Upper lobe of right lung (tissue), 1 donor: Measurements from ENCODE around the gene AIPL1. TPM values are rescaled to one million over a fixed set of nuclear protein-coding genes. Genes with fewer than 3 reads are reported as not detected.

Experiments used
- ATAC-seq: fragments of 200-7000 bp; cut with Tn5 transposase; one replicate; pipeline ENCODE4 v1.9.1; 2020; ENCODE audit warnings: mild to moderate bottlenecking, moderate library complexity
- DNase-seq: peaks from one replicate; pipeline ENCODE4 v3.0.0-alpha.2; 2020
- H3K27ac ChIP-seq: fragments of 200-600 bp; one replicate; pipeline ENCODE4 v1.8.0; 2022
- H3K27me3 ChIP-seq: fragments of 200-600 bp; one replicate; pipeline ENCODE4 v1.8.0; 2022; ENCODE audit warnings: mild to moderate bottlenecking
- H3K36me3 ChIP-seq: fragments of 200-600 bp; one replicate; pipeline ENCODE4 v1.8.0; 2022
- H3K4me1 ChIP-seq: fragments of 200-600 bp; one replicate; pipeline ENCODE4 v1.8.0; 2022
- H3K4me3 ChIP-seq: fragments of 200-600 bp; one replicate; pipeline ENCODE4 v1.8.0; 2022; ENCODE audit warnings: mild to moderate bottlenecking
- H3K9me3 ChIP-seq: fragments of 200-600 bp; one replicate; pipeline ENCODE4 v1.8.0; 2022
- intact Hi-C: fragments of 100-400 bp; cut with DNase I; formaldehyde crosslinking; loops from one replicate; pipeline ENCODE4 v1.11.0; 2022
- total RNA-seq: library from RNA; stranded (reverse); fragmentation: NEBNext Ultra II Directional; extraction: Animal tissue kit (Norgen Biotek cat#: 25700); gene quantifications from one replicate; pipeline ENCODE4 v1.2.1, GENCODE V29; 2021
- TF ChIP-seq, protein P1 (sequence below): fragments of 200-600 bp; IDR thresholded peaks from one replicate; pipeline ENCODE4 v1.8.0; 2022; ENCODE audit warnings: antibody characterized with exemption
- donor health status: DM: no; HTN: yes; CAD: no; lungs with severe emphysema.

The AIPL1 gene
- total RNA-seq, 1 donor from 2014 or later = not detected

DNA sequence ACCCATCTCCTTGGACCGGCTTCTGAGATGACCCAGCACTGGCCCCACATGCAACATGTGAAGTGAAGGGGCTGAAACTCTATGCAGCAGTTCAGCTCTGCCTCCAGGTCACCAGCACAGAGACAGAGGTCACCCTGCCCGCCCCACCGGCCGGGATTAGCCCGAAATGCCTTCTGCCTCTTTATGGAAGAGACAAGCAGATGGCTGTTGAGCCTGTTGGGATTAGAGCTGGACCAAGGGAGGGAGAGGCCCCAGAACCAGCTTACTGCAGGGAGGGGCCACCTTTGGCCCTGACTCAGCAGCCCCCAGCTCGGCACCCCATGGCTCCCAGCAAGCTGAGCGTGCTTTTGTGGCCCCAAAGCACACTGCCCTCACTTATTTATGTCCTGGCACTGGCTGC is 5.7 kb downstream of the AIPL1 start:
- DNase-seq (no peak), ATAC-seq (no peak)
- Histone ChIP-seq H3K27me3 (no peaks in the 10 kb centered on the region), H3K4me1 (no peaks in the 10 kb centered on the region), H3K36me3 (no peaks in the 10 kb centered on the region), H3K9me3 (no peaks in the 10 kb centered on the region), H3K4me3 (no peak overlapping the region), H3K27ac (no peak overlapping the region)
- intact Hi-C loops = no loop called here
- TF ChIP-seq, protein P1, sequence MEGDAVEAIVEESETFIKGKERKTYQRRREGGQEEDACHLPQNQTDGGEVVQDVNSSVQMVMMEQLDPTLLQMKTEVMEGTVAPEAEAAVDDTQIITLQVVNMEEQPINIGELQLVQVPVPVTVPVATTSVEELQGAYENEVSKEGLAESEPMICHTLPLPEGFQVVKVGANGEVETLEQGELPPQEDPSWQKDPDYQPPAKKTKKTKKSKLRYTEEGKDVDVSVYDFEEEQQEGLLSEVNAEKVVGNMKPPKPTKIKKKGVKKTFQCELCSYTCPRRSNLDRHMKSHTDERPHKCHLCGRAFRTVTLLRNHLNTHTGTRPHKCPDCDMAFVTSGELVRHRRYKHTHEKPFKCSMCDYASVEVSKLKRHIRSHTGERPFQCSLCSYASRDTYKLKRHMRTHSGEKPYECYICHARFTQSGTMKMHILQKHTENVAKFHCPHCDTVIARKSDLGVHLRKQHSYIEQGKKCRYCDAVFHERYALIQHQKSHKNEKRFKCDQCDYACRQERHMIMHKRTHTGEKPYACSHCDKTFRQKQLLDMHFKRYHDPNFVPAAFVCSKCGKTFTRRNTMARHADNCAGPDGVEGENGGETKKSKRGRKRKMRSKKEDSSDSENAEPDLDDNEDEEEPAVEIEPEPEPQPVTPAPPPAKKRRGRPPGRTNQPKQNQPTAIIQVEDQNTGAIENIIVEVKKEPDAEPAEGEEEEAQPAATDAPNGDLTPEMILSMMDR = no peak

DNA sequence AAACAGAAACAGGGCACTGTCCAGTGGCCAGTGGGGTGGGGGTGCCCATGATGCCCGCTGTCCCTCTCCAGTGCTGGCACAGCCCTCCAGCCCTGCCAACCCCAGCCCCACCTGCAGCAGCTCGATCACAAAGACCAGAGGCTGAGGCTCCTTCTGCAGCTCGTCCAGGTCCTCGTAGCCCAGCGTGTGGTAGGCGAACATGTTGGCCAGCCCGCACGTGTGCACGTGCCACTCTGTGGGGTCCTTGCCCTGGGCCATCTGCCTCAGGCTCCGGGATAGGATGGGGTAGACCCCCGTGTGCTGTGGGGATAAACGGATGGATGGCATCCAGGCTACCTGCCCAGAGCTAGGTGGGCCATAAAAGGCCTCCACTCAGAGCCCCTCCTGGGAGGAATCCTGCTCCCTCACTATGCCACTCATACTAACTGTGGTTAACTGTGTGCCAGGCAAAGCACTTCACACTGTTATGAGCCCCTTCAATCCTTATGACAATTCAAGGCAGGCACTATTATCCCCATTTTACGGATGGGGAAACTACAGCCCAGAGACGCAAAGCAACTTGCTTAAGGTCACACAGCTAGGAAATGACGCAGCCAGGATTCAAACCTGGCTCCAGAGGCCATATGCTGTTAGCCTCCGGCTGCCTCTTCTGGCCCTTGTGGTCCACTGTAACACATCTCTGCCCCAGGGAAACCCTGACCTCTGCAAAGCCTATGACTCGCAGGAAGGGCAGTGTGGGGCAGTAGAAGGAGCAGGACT is 6.5 kb downstream of the AIPL1 start:
- Histone ChIP-seq H3K27ac (no peak overlapping the region), H3K4me1 (no peaks in the 10 kb centered on the region), H3K27me3 (no peaks in the 10 kb centered on the region), H3K4me3 (no peak overlapping the region), H3K36me3 (no peaks in the 10 kb centered on the region), H3K9me3 (no peaks in the 10 kb centered on the region)
- no peak for DNase-seq
- TF ChIP-seq, protein P1 = no peak
- intact Hi-C loops = no loop called here
- ATAC-seq = no peak

DNA sequence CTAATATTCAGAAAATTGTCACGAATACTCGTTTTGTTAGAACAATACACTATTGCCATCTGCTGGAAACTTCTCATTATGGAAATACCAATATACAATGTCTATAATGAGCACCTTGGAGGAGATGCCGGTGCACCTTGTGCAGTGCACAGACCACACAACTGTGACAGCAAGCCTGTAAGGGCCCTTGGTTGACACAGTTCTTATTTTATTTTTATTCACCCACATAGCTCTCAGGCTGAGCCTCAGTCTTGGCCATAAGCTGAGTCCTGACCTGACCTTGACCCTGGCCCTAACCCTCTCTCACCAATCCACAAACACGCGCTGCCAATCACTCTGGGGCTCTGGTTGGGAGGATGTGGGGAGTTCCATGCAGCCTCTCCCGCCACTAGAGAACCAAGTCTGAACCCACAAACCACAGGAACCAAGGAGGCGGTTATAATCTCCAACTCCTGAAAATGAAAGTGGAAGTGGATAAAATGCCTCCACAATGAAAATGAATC is 7.6 kb downstream of the AIPL1 start:
- DNase-seq (no peak), ATAC-seq (peak; percentile 53)
- no peaks in the 10 kb centered on the region for H3K27me3 ChIP-seq
- H3K9me3 ChIP-seq = no peaks in the 10 kb centered on the region
- intact Hi-C loops = no loop called here
- H3K36me3 ChIP-seq = no peaks in the 10 kb centered on the region
- TF ChIP-seq, protein P1 = no peak
- no peaks in the 10 kb centered on the region for H3K4me1 ChIP-seq
- no peak overlapping the region for H3K27ac ChIP-seq
- no peak overlapping the region for H3K4me3 ChIP-seq

DNA sequence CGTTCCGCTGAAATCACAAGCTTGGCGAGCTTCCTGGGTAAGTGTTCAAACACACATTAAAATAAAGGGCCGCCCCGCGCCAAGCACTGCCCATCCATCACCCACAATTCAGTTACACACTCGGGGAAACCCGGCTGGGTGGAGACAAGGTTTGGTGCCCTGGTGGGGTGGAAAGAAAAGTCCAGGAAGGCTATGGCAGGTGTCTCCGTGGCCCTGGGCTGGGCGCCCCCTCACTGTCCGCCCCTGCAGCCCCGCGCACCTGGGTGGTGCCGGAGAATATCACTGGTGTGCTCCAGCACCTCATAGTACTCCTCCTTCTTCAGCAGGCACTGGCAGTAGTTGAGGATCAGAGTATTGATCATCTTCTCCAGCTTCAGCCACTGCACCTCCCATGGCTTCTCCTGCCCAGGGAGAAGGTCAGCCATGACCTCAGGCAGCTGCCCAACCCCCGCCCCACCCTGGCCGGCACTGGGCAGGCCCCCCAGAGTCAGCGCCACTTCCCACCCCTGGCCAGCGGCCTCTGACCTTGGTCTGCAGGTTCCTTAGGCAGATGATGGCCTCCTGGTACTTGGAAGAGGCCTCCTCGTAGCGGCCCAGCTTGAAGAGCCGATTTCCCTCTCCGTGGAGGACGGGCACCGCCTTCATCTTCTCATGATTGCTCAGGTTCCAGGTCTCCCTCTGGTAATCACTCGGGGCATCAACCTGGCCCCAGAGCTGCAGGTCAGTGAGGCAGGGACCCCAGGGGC is 8.4 kb downstream of the AIPL1 start:
- H3K4me1 ChIP-seq = no peaks in the 10 kb centered on the region
- H3K27me3 ChIP-seq = no peaks in the 10 kb centered on the region
- no peaks in the 10 kb centered on the region for H3K36me3 ChIP-seq
- ATAC-seq (no peak), DNase-seq (no peak)
- H3K27ac ChIP-seq = no peak overlapping the region
- H3K9me3 ChIP-seq = no peaks in the 10 kb centered on the region
- intact Hi-C loops = no loop called here
- no peak overlapping the region for H3K4me3 ChIP-seq
- TF ChIP-seq, protein P1 = no peak

DNA sequence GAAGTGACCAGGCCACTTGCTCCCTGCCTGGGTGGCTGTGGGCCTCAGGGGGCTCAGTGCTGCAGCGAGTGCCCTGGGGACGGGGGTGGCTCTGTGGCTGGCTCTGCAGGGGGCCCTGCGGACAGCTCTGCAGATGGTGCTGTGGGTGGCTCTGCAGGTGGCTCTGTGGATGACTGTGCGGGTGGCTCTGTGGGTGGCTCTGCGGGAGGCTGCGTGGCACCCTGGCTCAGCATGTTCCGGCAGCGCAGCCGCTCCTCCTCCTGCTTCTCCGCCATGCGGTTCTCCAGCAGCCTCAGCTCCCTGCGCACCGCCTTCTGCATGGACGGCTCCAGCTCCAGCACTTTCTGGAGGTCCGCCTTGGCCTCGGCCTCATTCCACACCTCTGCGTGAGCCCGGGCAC is 9.5 kb downstream of the AIPL1 start:
- no peaks in the 10 kb centered on the region for H3K9me3 ChIP-seq
- no peaks in the 10 kb centered on the region for H3K27me3 ChIP-seq
- ATAC-seq = no peak
- DNase-seq = no peak
- intact Hi-C loops = no loop called here
- H3K27ac ChIP-seq = no peak overlapping the region
- TF ChIP-seq, protein P1 = no peak
- H3K36me3 ChIP-seq = no peaks in the 10 kb centered on the region
- no peaks in the 10 kb centered on the region for H3K4me1 ChIP-seq
- no peak overlapping the region for H3K4me3 ChIP-seq
